Sigmoid colon (tissue), 4 donors: ENCODE data around the gene ADRA1B.
A peak's percentile ranks its signal among the peaks of the same experiment; 100 is the strongest.

Experiments used
- EP300 ChIP-seq, 4 donors: sonication (generic); formaldehyde crosslinking; IDR thresholded peaks; one replicate each; pipeline ENCODE4 v1.6.1; 2017; ENCODE audit warnings: antibody characterized with exemption in 4 of 4
- POLR2A ChIP-seq, 2 donors: fragments of 450-650 bp; IDR thresholded peaks; one replicate each; pipeline ENCODE4 v1.6.1; 2016; ENCODE audit warnings: antibody characterized with exemption in 2 of 2, mild to moderate bottlenecking in 2 of 2, moderate library complexity in 2 of 2
- TF ChIP-seq, protein P1 (sequence below), 4 experiments: fragments of 450-650 bp in 3 of 4; fragments of 200-600 bp in 1 of 4; IDR thresholded peaks; one replicate each; pipeline ENCODE4 v1.5.1; 2016 to 2019; ENCODE audit warnings: antibody characterized with exemption in 4 of 4, mild to moderate bottlenecking in 3 of 4, moderate library complexity in 2 of 4

DNA sequence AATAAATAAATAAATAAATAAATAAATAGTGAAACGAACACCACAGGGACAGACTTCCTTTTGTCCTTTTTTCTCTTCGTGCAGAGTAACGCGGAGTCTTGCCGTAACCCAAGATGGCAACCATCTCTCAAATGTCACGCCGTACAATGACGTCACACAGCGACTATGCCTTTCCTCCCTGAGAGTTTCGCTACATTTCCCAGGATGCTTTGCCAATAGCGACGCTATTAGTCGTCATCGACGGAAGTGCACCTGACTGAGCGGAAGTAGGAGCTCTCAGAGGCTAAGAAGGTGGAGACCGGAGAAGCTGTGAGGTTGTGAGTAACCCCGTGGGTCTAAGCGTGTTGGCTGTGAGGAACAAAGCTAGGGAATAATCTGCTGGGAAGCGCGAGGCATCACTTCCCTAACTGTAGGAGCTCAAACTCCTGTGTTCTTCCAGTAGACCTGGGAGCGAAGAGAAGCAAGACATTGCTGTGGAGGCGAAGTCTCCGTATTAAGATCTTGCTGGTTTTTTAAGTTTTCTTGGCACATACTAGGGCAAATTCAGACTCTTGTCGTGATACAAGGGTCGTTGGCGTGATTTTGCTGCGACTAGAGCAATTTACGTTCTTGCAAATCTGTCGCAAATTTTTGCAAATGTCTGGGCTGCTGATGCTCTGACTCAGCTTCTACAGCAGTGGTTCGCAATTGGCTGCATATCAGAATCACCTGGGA is 92.8 kb downstream of the ADRA1B start, which contains the start of gene TTC1:
- TF ChIP-seq POLR2A (IDR thresholded peaks at IDR 0.05): peak; percentile 73 to 85
- TF ChIP-seq, protein P1, sequence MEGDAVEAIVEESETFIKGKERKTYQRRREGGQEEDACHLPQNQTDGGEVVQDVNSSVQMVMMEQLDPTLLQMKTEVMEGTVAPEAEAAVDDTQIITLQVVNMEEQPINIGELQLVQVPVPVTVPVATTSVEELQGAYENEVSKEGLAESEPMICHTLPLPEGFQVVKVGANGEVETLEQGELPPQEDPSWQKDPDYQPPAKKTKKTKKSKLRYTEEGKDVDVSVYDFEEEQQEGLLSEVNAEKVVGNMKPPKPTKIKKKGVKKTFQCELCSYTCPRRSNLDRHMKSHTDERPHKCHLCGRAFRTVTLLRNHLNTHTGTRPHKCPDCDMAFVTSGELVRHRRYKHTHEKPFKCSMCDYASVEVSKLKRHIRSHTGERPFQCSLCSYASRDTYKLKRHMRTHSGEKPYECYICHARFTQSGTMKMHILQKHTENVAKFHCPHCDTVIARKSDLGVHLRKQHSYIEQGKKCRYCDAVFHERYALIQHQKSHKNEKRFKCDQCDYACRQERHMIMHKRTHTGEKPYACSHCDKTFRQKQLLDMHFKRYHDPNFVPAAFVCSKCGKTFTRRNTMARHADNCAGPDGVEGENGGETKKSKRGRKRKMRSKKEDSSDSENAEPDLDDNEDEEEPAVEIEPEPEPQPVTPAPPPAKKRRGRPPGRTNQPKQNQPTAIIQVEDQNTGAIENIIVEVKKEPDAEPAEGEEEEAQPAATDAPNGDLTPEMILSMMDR (IDR thresholded peaks at IDR 0.05): no peak
- TF ChIP-seq EP300 (IDR thresholded peaks at IDR 0.05): peak in 2 of 4 donors; percentile 25 to 71
